Vagina (tissue), 2 donors: ENCODE measurements around the gene SNED1.

Experiments
- POLR2A ChIP-seq, 2 donors: fragments of 450-650 bp; IDR thresholded peaks; one replicate each; pipeline ENCODE4 v1.6.1; 2017; ENCODE audit warnings: antibody characterized with exemption in 2 of 2, mild to moderate bottlenecking in 2 of 2, moderate library complexity in 2 of 2
- TF ChIP-seq, protein P1 (sequence below), 3 experiments: fragments of 450-650 bp in 2 of 3; fragments of 200-600 bp in 1 of 3; sonication (generic) in 1 of 3; IDR thresholded peaks; one replicate each; pipeline ENCODE4 v1.5.1; 2017 to 2019; ENCODE audit warnings: antibody characterized with exemption in 3 of 3, mild to moderate bottlenecking in 2 of 3, moderate library complexity in 2 of 3

GRCh38 chr2:241003830-241004564, 5.6 kb downstream of the SNED1 start:
- TF ChIP-seq, protein P1, sequence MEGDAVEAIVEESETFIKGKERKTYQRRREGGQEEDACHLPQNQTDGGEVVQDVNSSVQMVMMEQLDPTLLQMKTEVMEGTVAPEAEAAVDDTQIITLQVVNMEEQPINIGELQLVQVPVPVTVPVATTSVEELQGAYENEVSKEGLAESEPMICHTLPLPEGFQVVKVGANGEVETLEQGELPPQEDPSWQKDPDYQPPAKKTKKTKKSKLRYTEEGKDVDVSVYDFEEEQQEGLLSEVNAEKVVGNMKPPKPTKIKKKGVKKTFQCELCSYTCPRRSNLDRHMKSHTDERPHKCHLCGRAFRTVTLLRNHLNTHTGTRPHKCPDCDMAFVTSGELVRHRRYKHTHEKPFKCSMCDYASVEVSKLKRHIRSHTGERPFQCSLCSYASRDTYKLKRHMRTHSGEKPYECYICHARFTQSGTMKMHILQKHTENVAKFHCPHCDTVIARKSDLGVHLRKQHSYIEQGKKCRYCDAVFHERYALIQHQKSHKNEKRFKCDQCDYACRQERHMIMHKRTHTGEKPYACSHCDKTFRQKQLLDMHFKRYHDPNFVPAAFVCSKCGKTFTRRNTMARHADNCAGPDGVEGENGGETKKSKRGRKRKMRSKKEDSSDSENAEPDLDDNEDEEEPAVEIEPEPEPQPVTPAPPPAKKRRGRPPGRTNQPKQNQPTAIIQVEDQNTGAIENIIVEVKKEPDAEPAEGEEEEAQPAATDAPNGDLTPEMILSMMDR (IDR thresholded peaks at IDR 0.05): no peak
- TF ChIP-seq POLR2A (IDR thresholded peaks at IDR 0.05): no peak
